GM23248 (cell line): ENCODE results near the gene HHATL. TPM values are rescaled to one million over a fixed set of nuclear protein-coding genes. Genes with fewer than 3 reads are reported as not detected.

Experiments
- DNase-seq: peaks from one replicate; pipeline ENCODE4 v3.0.0-alpha.2; 2015
- H2AFZ ChIP-seq: fragments of 200-600 bp; sonication (generic); 2 replicates; pipeline ENCODE4 v1.6.1; 2016; ENCODE audit warnings: antibody characterized with exemption
- H3F3A ChIP-seq: fragments of 200-600 bp; sonication (generic); 2 replicates; pipeline ENCODE4 v1.6.1; 2016; ENCODE audit warnings: mild to moderate bottlenecking, antibody characterized with exemption, mixed run types; ENCODE audit not compliant: insufficient read depth
- H3K27ac ChIP-seq: fragments of 200-600 bp; sonication (generic); 2 replicates; pipeline ENCODE4 v1.5.1; 2016; ENCODE audit warnings: mild to moderate bottlenecking
- H3K27me3 ChIP-seq: fragments of 200-600 bp; sonication (generic); replicated peaks from 2 replicates; pipeline ENCODE4 v1.6.1; 2016; ENCODE audit warnings: mild to moderate bottlenecking; ENCODE audit not compliant: insufficient read depth
- H3K36me3 ChIP-seq: fragments of 200-600 bp; sonication (generic); 2 replicates; pipeline ENCODE4 v1.6.1; 2016; ENCODE audit warnings: low read depth, mild to moderate bottlenecking
- H3K4me1 ChIP-seq: fragments of 200-600 bp; sonication (generic); 2 replicates; pipeline ENCODE4 v1.6.1; 2016; ENCODE audit warnings: mild to moderate bottlenecking; ENCODE audit not compliant: insufficient read depth
- H3K4me2 ChIP-seq: fragments of 200-600 bp; sonication (generic); one replicate; pipeline ENCODE4 v1.6.1; 2016; ENCODE audit warnings: mild to moderate bottlenecking; ENCODE audit not compliant: unreplicated experiment
- H3K4me3 ChIP-seq: fragments of 200-600 bp; sonication (generic); 2 replicates; pipeline ENCODE4 v1.5.1; 2016; ENCODE audit warnings: mild to moderate bottlenecking
- H3K79me2 ChIP-seq: fragments of 200-600 bp; sonication (generic); 2 replicates; pipeline ENCODE4 v1.6.1; 2016; ENCODE audit warnings: mild to moderate bottlenecking; ENCODE audit not compliant: insufficient read depth
- H3K9ac ChIP-seq: fragments of 200-600 bp; sonication (generic); 2 replicates; pipeline ENCODE4 v1.6.1; 2016; ENCODE audit warnings: mild to moderate bottlenecking
- H3K9me2 ChIP-seq: fragments of 200-600 bp; sonication (generic); 2 replicates; pipeline ENCODE4 v1.6.1; 2016; ENCODE audit warnings: mixed run types, mild to moderate bottlenecking, moderate library complexity; ENCODE audit not compliant: insufficient read depth
- H3K9me3 ChIP-seq: fragments of 200-600 bp; sonication (generic); one replicate; pipeline ENCODE4 v1.6.1; 2017; ENCODE audit warnings: low read depth
- H4K20me1 ChIP-seq: fragments of 200-600 bp; sonication (generic); 2 replicates; pipeline ENCODE4 v1.6.0; 2016; ENCODE audit not compliant: insufficient read depth
- EZH2 ChIP-seq: fragments of 200-600 bp; sonication (generic); IDR thresholded peaks from 2 replicates; pipeline ENCODE4 v1.6.1; 2018; ENCODE audit warnings: antibody characterized with exemption, mild to moderate bottlenecking; ENCODE audit not compliant: insufficient read depth, poor library complexity, severe bottlenecking
- EZH2phosphoT487 ChIP-seq: fragments of 200-600 bp; sonication (generic); IDR thresholded peaks from 2 replicates; pipeline ENCODE4 v1.6.1; 2018; ENCODE audit warnings: antibody characterized with exemption, moderate library complexity, mild to moderate bottlenecking, low read depth; ENCODE audit not compliant: insufficient read depth
- WGBS, 2 experiments: methylation state at CpG; one replicate each; pipeline ENCODE4 v1.1.6; 2015 to 2017; ENCODE audit warnings: low lambda C conversion rate in 2 of 2, low coverage in 1 of 2; ENCODE audit errors: missing lambda C conversion rate in 2 of 2; 5-methylcytosine and 5-hydroxymethylcytosine counted together
- in situ Hi-C: fragments of 300-500 bp; cut with MboI; formaldehyde crosslinking; loops from 2 replicates; pipeline ENCODE4 v1.15.0; 2020
- polyA plus RNA-seq: library from polyadenylated mRNA; unstranded; fragments of >200 nt; fragmentation: Nextera tagmentation; extraction: Ambion mirVana; gene quantifications from 2 replicates; pipeline ENCODE4 v1.2.1, GENCODE V29; 2016
- total RNA-seq: library from RNA; depleted of rRNA; stranded (reverse); fragments of >200 nt; shearing (Covaris generic); gene quantifications from 2 replicates; pipeline ENCODE4 v1.2.3, GENCODE V29; 2014

The HHATL gene
- total and polyA plus RNA-seq, 2 experiments from 2014 or later: not detected

- no peaks in the 10 kb centered on the region for H4K20me1 ChIP-seq
- DNase-seq: no peak
- H3K9me2 ChIP-seq: no peaks in the 10 kb centered on the region
- H3F3A ChIP-seq: no peaks in the 10 kb centered on the region
- no peaks in the 10 kb centered on the region for H3K36me3 ChIP-seq
- H3K79me2 ChIP-seq: no peaks in the 10 kb centered on the region
- no peaks in the 10 kb centered on the region for H3K27me3 ChIP-seq
- H3K4me1 ChIP-seq: no peaks in the 10 kb centered on the region
- H3K27ac ChIP-seq: no peak overlapping the region
- no peak overlapping the region for H2AFZ ChIP-seq
- H3K9me3 ChIP-seq: no peaks in the 10 kb centered on the region
- in situ Hi-C loops: no loop called here
- no peak overlapping the region for H3K4me2 ChIP-seq
- no peak overlapping the region for H3K9ac ChIP-seq
- WGBS, 2 experiments: 71 to 77% methylated on average over 10 of the region's 10 CpGs
- TF ChIP-seq EZH2 (no peak), EZH2phosphoT487 (no peak)
- no peak overlapping the region for H3K4me3 ChIP-seq
Observed at GRCh38 chr3:42705962-42706585, 3.5 kb upstream of the HHATL start.

- no peak overlapping the region for H2AFZ ChIP-seq
- in situ Hi-C loops: no loop called here
- no peaks in the 10 kb centered on the region for H4K20me1 ChIP-seq
- no peak overlapping the region for H3K9ac ChIP-seq
- H3K27me3 ChIP-seq: no peaks in the 10 kb centered on the region
- no peak for DNase-seq
- TF ChIP-seq EZH2 (no peak), EZH2phosphoT487 (no peak)
- no peaks in the 10 kb centered on the region for H3K9me3 ChIP-seq
- H3K4me2 ChIP-seq: no peak overlapping the region
- no peaks in the 10 kb centered on the region for H3K9me2 ChIP-seq
- H3K4me1 ChIP-seq: no peaks in the 10 kb centered on the region
- H3F3A ChIP-seq: no peaks in the 10 kb centered on the region
- no peak overlapping the region for H3K4me3 ChIP-seq
- H3K27ac ChIP-seq: no peak overlapping the region
- 67 to 79% methylated on average over 5 to 7 of the region's 7 CpGs for WGBS, 2 experiments
- no peaks in the 10 kb centered on the region for H3K36me3 ChIP-seq
- no peaks in the 10 kb centered on the region for H3K79me2 ChIP-seq
Observed at GRCh38 chr3:42705058-42705767, 2.6 kb upstream of the HHATL start.

- no peaks in the 10 kb centered on the region for H3K79me2 ChIP-seq
- no peak overlapping the region for H3K4me2 ChIP-seq
- no peaks in the 10 kb centered on the region for H3K27me3 ChIP-seq
- H3K4me1 ChIP-seq: no peaks in the 10 kb centered on the region
- H3K36me3 ChIP-seq: no peaks in the 10 kb centered on the region
- H3K4me3 ChIP-seq: no peak overlapping the region
- H3K9me2 ChIP-seq: no peaks in the 10 kb centered on the region
- DNase-seq: no peak
- H4K20me1 ChIP-seq: no peaks in the 10 kb centered on the region
- no peaks in the 10 kb centered on the region for H3F3A ChIP-seq
- no peak overlapping the region for H3K27ac ChIP-seq
- H3K9ac ChIP-seq: no peak overlapping the region
- in situ Hi-C loops: no loop called here
- no peaks in the 10 kb centered on the region for H3K9me3 ChIP-seq
- no peak overlapping the region for H2AFZ ChIP-seq
- TF ChIP-seq EZH2phosphoT487 (no peak), EZH2 (no peak)
- 68 to 71% methylated on average over 8 of the region's 8 CpGs for WGBS, 2 experiments
Observed at GRCh38 chr3:42704136-42704841, 1.7 kb upstream of the HHATL start.

GRCh38 chr3:42703695-42704025 lies 1.1 kb upstream of the HHATL start:
- in situ Hi-C loops: no loop called here
- WGBS, 2 experiments: 68 to 72% methylated on average over 5 of the region's 5 CpGs
- Histone ChIP-seq H3K4me2 (no peak overlapping the region), H3K79me2 (no peaks in the 10 kb centered on the region), H3K4me1 (no peaks in the 10 kb centered on the region), H3K4me3 (no peak overlapping the region), H3K27ac (no peak overlapping the region), H3K27me3 (no peaks in the 10 kb centered on the region), H3K9me2 (no peaks in the 10 kb centered on the region), H2AFZ (no peak overlapping the region), H3F3A (no peaks in the 10 kb centered on the region), H3K36me3 (no peaks in the 10 kb centered on the region), H3K9me3 (no peaks in the 10 kb centered on the region), H3K9ac (no peak overlapping the region), H4K20me1 (no peaks in the 10 kb centered on the region)
- no peak for TF ChIP-seq EZH2
- TF ChIP-seq EZH2phosphoT487: no peak
- no peak for DNase-seq
